Measurements from ENCODE around the gene CNTN6. TPM values are rescaled to one million over a fixed set of nuclear protein-coding genes. Genes with fewer than 3 reads are reported as not detected.

Gene CNTN6
- total RNA-seq, 1 donor from 2014 or later, result 0.12 TPM

GRCh38 chr3:1147326-1147725 lies 54.5 kb downstream of the CNTN6 start:
- no peak for TF ChIP-seq CTCF (conservative IDR thresholded peaks at IDR 0.05; ENCODE audit: low read depth, low read length)
- H3K4me3 ChIP-seq (ENCODE audit: low read depth, low read length), result no peak overlapping the region
- no peak for DNase-seq (ENCODE audit: low read depth)

GRCh38 chr3:1147819-1148218 lies 55.0 kb downstream of the CNTN6 start:
- TF ChIP-seq CTCF (conservative IDR thresholded peaks at IDR 0.05; ENCODE audit: low read depth, low read length), result no peak
- H3K4me3 ChIP-seq (ENCODE audit: low read depth, low read length), result no peak overlapping the region
- no peak for DNase-seq (ENCODE audit: low read depth)

- no peak for DNase-seq (ENCODE audit: low read depth)
Measured at GRCh38 chr3:1164101-1164500, 71.3 kb downstream of the CNTN6 start.

GRCh38 chr3:1171320-1171719 lies 78.5 kb downstream of the CNTN6 start:
- no peak overlapping the region for H3K4me3 ChIP-seq (ENCODE audit: low read depth, low read length)
- no peak for DNase-seq (ENCODE audit: low read depth)
- TF ChIP-seq CTCF (conservative IDR thresholded peaks at IDR 0.05; ENCODE audit: low read depth, low read length), result no peak

More at GRCh38 chr3:1164101-1164500, 71.3 kb downstream of the CNTN6 start:
- no peak overlapping the region for H3K4me3 ChIP-seq (ENCODE audit: low read depth, low read length)
- TF ChIP-seq CTCF (conservative IDR thresholded peaks at IDR 0.05; ENCODE audit: low read depth, low read length), result no peak

GRCh38 chr3:1172644-1173043 lies 79.8 kb downstream of the CNTN6 start:
- H3K4me3 ChIP-seq (ENCODE audit: low read depth, low read length), result no peak overlapping the region
- no peak for DNase-seq (ENCODE audit: low read depth)
- no peak for TF ChIP-seq CTCF (conservative IDR thresholded peaks at IDR 0.05; ENCODE audit: low read depth, low read length)

- no peak overlapping the region for H3K4me3 ChIP-seq (ENCODE audit: low read depth, low read length)
- TF ChIP-seq CTCF (conservative IDR thresholded peaks at IDR 0.05; ENCODE audit: low read depth, low read length), result no peak
- DNase-seq (ENCODE audit: low read depth), result no peak
Measured at GRCh38 chr3:1179146-1179545, 86.3 kb downstream of the CNTN6 start.

GRCh38 chr3:1183320-1184048 lies 90.7 kb downstream of the CNTN6 start:
- DNase-seq (ENCODE audit: low read depth), result peak; percentile 88
- no peak overlapping the region for H3K4me3 ChIP-seq (ENCODE audit: low read depth, low read length)
- TF ChIP-seq CTCF (conservative IDR thresholded peaks at IDR 0.05; ENCODE audit: low read depth, low read length), result no peak
